Activated CD8-positive, alpha-beta memory T cell treated with anti-CD3 and anti-CD28 coated beads for 4 hours (primary cell): ENCODE data around the gene DCST1.

ENCODE experiments used
- DNase-seq, 2 donors: peaks; one replicate each; pipeline ENCODE4 v3.0.0-alpha.2; 2020; ENCODE audit warnings: low read depth in 2 of 2

The DCST1 gene

DNA sequence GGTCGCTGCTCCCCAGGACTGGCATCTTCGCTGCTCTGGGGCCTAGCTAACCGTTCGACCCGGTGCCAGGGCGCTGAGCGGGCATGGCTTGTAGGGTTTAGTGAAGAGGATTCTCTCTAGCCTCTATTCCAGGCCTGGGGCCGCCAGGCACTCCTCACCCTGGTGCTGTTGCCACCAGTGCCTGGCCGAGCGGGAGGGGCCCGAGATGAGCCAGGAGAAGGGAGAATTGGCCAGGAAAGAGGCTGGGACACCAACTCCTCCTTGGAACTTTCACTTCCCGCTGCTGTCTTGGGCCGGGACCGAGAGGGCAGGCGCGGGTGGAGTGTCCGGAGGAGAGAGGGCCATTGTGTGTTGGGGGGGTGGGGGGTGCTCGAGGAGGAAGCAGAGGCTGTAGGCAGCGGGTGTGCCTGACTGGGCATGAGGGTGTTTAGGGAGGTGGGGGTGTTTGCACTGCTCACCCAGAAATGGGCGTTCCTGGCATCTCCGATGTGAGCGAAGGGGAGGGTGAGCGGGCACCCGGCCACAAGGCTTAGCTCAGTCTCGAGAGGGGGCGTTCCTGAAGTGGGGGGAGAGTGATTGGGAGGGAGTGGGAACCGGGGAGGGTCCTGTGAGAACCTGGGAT, 18.3 kb downstream of the DCST1 start:
- no peak for DNase-seq

DNA sequence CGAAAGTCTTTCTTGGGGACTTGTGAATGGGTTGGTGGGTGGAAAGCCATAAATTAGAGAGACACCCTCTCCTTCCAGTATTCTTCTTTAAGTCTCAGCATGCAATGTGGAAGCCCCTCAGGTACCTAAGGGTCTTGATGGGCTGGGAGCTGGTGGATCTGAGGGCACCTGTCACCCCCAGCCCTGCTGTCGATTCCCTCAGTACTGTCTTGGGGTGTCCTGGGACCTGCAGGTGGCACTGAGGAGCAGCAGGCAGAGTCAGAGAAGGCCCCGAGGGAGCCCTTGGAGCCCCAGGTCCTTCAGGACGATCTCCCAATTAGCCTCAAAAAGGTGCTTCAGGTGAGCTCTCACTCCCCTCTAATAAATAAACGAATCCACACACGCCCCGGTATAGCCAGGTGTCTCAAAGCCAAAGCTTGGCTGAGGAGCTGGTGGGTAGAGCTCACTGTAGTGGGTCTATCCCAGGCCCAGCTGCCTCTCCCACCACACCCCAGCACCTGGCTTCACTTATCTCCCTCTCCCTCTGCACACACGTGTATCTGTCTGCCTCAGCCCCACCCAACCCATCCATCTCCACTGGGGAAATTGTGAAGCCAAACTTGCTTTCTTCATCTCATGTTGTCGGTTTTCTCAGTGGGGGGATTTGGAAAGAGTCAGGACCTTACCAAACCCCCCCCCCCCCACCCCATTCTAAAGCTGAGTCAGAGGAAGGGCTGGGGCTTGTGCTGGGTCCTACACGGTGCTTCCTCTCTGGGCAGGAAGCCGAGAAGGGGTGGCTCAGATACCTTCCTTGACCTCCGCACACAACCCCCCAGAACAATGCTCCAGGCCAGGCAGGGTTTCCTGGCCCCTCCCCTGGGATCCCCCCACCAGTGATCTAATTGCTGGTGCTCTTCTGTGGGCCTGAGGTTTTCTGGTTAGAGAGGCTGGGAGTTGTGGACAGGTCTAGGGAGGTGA, 19.1 kb downstream of the DCST1 start:
- no peak for DNase-seq

DNA sequence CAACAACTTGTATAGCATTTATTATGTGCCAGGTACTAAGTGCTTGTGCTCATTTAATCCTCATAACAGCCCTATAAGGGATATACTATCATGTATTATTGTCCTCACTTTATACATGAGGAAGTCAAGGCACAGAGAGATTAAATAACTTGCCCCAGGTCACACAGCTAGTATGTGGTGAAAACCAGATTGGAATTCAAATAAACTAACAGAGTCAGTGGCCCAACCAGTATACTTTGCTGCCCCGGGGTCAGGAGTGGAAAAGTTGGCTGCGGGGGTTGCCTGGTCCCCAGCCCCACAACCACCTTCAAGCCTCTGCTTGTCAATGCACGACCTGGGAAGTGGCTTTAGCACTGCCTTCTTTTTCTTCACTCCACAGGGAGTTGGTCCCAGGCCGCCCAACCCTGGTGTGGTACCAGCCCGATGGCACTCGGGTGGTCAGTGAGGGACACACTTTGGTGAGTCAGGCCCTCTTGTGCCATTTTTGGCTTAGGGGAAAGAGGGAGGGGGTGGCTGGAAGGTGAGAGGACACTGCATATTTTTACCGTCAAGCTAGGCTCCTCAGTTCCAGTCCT, 20.0 kb downstream of the DCST1 start:
- DNase-seq = no peak

- DNase-seq = no peak
These were observed 23.5 kb downstream of the DCST1 start for GRCh38 chr1:155057104-155057503.

- DNase-seq = no peak
These were observed 24.2 kb downstream of the DCST1 start for GRCh38 chr1:155057788-155058211.

DNA sequence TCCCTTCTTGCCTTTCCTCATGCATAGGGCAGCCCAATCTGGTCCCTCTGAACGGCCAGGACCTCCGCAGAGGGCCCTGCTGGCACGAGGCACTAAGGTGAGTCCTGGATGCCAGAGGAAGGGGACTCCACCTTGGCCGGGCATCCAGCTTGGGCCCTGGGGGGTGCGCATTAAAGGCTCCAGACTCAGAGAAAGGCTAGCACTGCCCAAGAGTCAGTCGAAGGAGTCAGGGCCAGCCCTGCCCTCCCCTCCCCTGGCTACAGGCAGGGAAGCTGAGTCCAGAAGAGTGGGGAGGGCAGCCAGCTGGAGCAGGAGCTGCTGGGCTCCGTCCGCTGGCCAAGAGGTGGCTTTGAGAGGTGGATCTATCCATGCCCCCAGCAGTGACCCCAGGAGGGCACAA, 27.1 kb downstream of the DCST1 start:
- no peak for DNase-seq

GRCh38 chr1:155061381-155062150, 27.9 kb downstream of the DCST1 start:
- DNase-seq = peak; percentile 85 to 95

DNA sequence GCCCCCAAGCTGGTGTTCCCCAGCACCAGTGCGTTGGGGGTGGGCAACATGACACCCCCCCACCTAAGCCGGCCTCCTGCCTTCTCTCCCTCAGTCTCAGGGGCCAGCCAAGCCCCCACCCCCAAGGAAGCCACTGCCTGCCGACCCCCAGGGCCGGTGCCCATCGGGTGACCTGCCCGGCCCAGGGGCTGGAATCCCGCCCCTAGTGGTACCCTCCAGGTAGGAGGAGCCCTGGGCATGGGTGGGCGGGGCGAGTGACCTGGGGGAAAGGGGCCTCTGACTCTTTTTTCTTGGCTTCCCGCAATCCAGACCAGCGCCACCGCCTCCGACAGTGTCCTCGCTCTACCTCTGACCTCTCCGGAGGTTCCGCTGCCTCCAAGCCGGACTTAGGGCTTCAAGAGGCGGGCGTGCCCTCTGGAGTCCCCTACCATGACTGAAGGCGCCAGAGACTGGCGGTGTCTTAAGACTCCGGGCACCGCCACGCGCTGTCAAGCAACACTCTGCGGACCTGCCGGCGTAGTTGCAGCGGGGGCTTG, 28.6 kb downstream of the DCST1 start:
- no peak for DNase-seq

- no peak for DNase-seq
These were observed 29.2 kb downstream of the DCST1 start for GRCh38 chr1:155062702-155063411.

- peak; percentile 66 for DNase-seq
These were observed 30.0 kb downstream of the DCST1 start, which contains the start of gene EFNA4 for GRCh38 chr1:155063550-155064110. TSS of gene EFNA4 (plus strand) at chr1:155063740. CDS start at chr1:155063824, 84 bp downstream.

- no peak for DNase-seq
These were observed 30.6 kb downstream of the DCST1 start for GRCh38 chr1:155064111-155064831.

DNA sequence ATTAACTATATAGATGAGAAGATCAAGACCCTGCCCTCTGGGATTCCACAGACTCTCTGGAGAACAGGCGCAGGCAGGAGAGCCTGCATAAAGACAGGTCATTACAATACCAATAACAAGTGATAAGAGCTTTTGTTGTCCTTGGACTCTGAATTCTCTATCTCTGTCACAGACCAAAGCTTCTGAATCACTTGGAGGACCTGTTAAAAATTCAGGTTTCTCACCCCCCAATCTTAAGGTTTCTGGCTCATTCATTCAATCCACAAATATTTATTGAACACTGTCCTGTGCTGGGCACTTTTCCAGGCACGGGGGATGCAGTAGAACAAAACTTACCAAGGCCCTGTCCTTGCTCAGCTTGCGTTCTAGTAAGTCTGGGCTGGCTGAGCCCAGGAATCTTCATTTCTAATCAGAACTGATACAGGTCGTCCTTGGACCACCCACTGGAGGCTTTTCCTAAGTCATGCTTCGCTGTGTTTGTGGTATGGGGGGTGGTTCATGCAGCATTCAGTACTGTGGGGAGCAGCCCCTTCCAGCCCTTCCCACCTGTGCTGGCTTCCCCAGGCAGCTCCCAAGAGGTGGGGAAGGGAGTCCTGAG, 31.3 kb downstream of the DCST1 start:
- no peak for DNase-seq

DNA sequence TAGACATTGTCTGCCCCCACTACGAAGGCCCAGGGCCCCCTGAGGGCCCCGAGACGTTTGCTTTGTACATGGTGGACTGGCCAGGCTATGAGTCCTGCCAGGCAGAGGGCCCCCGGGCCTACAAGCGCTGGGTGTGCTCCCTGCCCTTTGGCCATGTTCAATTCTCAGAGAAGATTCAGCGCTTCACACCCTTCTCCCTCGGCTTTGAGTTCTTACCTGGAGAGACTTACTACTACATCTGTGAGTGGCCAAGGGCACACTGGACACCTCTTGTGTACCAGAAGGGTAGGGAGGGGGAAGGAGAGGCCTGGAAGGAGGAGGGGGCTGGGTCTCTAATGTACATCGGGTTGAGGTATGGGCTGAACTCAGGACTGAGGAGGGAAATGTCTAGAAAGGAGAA, 33.2 kb downstream of the DCST1 start:
- DNase-seq = no peak

- no peak for DNase-seq
These were observed 35.0 kb downstream of the DCST1 start for GRCh38 chr1:155068599-155068998.

GRCh38 chr1:155069551-155070157, 36.0 kb downstream of the DCST1 start:
- no peak for DNase-seq

DNA sequence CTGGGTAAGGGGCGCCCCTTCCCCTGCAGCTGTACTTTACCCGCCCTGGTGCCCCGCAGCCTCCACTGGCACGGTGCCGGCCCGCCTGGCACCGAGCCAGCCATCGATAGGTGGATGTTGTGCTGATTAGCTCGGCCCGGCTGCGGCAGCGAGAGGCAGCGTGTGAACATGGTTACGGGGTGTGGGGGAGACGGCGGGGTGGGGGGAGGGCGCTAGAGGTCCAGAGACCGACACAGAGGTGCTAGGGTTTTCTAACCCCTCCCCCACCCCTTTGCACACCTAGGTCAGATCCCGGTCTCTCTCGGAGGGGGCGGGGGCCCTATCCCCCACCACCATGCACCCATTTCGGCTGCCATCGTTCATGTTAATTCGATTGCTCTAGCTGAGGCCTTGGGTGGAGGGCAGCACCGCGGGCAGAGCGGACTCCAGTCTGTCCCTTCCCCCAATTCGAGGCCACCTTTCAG, 36.6 kb downstream of the DCST1 start:
- no peak for DNase-seq

DNA sequence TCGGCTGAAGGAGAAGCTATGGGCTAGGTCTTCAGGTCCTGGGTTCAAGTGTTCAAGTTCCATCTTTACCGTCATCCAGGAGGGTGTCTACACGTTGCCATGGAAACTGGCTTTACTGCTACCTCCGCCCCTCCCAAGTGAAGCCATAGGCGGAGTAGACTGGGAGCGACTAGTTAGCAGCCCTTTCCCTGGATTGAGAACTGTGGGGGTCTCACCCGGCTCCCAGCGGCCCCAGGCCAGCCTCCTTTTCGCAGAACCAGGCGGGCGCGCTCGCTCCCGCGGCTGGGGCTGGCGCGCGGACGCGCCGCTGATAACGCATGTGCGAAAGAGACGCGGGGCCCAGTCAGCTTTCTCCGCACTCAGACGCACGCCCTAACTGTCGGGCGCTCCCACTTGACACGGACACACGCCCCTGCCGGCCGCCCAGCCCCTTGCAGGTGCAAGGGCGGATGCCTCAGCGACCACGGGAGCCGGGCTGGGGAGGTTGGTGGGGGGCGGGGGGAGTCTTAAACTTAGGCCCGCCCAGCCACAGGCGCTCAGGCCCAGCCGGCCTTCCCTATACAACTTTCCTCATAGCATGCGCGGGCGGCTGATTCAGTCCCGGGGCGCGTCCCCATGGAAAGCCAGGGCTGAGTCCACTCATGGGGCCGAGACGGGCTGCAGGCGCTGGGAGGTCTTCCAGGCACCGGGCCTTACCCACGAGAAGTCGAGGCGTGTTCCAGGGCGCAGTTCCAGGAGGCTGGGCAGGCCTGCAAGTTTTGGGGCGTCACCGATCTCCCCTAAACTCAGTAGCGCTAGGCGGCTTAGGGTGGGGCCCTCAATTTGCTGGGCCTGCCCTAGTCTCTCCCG, 37.3 kb downstream of the DCST1 start:
- no peak for DNase-seq

- no peak for DNase-seq
These were observed 38.1 kb downstream of the DCST1 start for GRCh38 chr1:155071701-155072100.
